GM23248 (cell line): ENCODE results near the gene PIK3C2B. TPM values are rescaled to one million over a fixed set of nuclear protein-coding genes. Genes with fewer than 3 reads are reported as not detected.

ENCODE experiments used
- DNase-seq: peaks from one replicate; pipeline ENCODE4 v3.0.0-alpha.2; 2015
- H2AFZ ChIP-seq: fragments of 200-600 bp; sonication (generic); 2 replicates; pipeline ENCODE4 v1.6.1; 2016; ENCODE audit warnings: antibody characterized with exemption
- H3F3A ChIP-seq: fragments of 200-600 bp; sonication (generic); 2 replicates; pipeline ENCODE4 v1.6.1; 2016; ENCODE audit warnings: mild to moderate bottlenecking, antibody characterized with exemption, mixed run types; ENCODE audit not compliant: insufficient read depth
- H3K27ac ChIP-seq: fragments of 200-600 bp; sonication (generic); 2 replicates; pipeline ENCODE4 v1.5.1; 2016; ENCODE audit warnings: mild to moderate bottlenecking
- H3K27me3 ChIP-seq: fragments of 200-600 bp; sonication (generic); replicated peaks from 2 replicates; pipeline ENCODE4 v1.6.1; 2016; ENCODE audit warnings: mild to moderate bottlenecking; ENCODE audit not compliant: insufficient read depth
- H3K36me3 ChIP-seq: fragments of 200-600 bp; sonication (generic); 2 replicates; pipeline ENCODE4 v1.6.1; 2016; ENCODE audit warnings: low read depth, mild to moderate bottlenecking
- H3K4me1 ChIP-seq: fragments of 200-600 bp; sonication (generic); 2 replicates; pipeline ENCODE4 v1.6.1; 2016; ENCODE audit warnings: mild to moderate bottlenecking; ENCODE audit not compliant: insufficient read depth
- H3K4me2 ChIP-seq: fragments of 200-600 bp; sonication (generic); one replicate; pipeline ENCODE4 v1.6.1; 2016; ENCODE audit warnings: mild to moderate bottlenecking; ENCODE audit not compliant: unreplicated experiment
- H3K4me3 ChIP-seq: fragments of 200-600 bp; sonication (generic); 2 replicates; pipeline ENCODE4 v1.5.1; 2016; ENCODE audit warnings: mild to moderate bottlenecking
- H3K79me2 ChIP-seq: fragments of 200-600 bp; sonication (generic); 2 replicates; pipeline ENCODE4 v1.6.1; 2016; ENCODE audit warnings: mild to moderate bottlenecking; ENCODE audit not compliant: insufficient read depth
- H3K9ac ChIP-seq: fragments of 200-600 bp; sonication (generic); 2 replicates; pipeline ENCODE4 v1.6.1; 2016; ENCODE audit warnings: mild to moderate bottlenecking
- H3K9me2 ChIP-seq: fragments of 200-600 bp; sonication (generic); 2 replicates; pipeline ENCODE4 v1.6.1; 2016; ENCODE audit warnings: mixed run types, mild to moderate bottlenecking, moderate library complexity; ENCODE audit not compliant: insufficient read depth
- H3K9me3 ChIP-seq: fragments of 200-600 bp; sonication (generic); one replicate; pipeline ENCODE4 v1.6.1; 2017; ENCODE audit warnings: low read depth
- H4K20me1 ChIP-seq: fragments of 200-600 bp; sonication (generic); 2 replicates; pipeline ENCODE4 v1.6.0; 2016; ENCODE audit not compliant: insufficient read depth
- EZH2 ChIP-seq: fragments of 200-600 bp; sonication (generic); IDR thresholded peaks from 2 replicates; pipeline ENCODE4 v1.6.1; 2018; ENCODE audit warnings: antibody characterized with exemption, mild to moderate bottlenecking; ENCODE audit not compliant: insufficient read depth, poor library complexity, severe bottlenecking
- EZH2phosphoT487 ChIP-seq: fragments of 200-600 bp; sonication (generic); IDR thresholded peaks from 2 replicates; pipeline ENCODE4 v1.6.1; 2018; ENCODE audit warnings: antibody characterized with exemption, moderate library complexity, mild to moderate bottlenecking, low read depth; ENCODE audit not compliant: insufficient read depth
- WGBS, 2 experiments: methylation state at CpG; one replicate each; pipeline ENCODE4 v1.1.6; 2015 to 2017; ENCODE audit warnings: low lambda C conversion rate in 2 of 2, low coverage in 1 of 2; ENCODE audit errors: missing lambda C conversion rate in 2 of 2; 5-methylcytosine and 5-hydroxymethylcytosine counted together
- in situ Hi-C: fragments of 300-500 bp; cut with MboI; formaldehyde crosslinking; loops from 2 replicates; pipeline ENCODE4 v1.15.0; 2020
- polyA plus RNA-seq: library from polyadenylated mRNA; unstranded; fragments of >200 nt; fragmentation: Nextera tagmentation; extraction: Ambion mirVana; gene quantifications from 2 replicates; pipeline ENCODE4 v1.2.1, GENCODE V29; 2016
- total RNA-seq: library from RNA; depleted of rRNA; stranded (reverse); fragments of >200 nt; shearing (Covaris generic); gene quantifications from 2 replicates; pipeline ENCODE4 v1.2.3, GENCODE V29; 2014

Gene PIK3C2B
- total and polyA plus RNA-seq, 2 experiments from 2014 or later = 0.20 to 0.76 TPM

DNA sequence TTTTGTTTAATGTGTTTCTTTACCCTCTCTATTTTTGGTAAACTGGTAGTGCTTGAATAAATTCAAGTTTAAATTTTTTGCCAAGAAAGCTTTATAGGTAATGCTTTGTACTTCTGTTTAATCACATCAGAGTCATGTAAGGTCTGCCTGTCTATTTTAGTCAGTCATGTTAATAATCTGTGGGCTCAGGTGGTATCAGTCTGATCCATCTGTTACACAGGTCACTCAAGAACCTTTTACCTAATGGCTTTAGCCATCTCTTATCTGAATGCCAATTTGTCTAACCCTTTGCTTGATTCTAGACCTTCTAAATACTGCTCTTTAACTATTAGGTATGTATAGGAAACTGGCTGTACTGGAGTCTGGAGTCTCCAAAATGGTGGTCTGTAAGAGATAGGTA is 38.2 kb upstream of the PIK3C2B start:
- TF ChIP-seq EZH2 (no peak), EZH2phosphoT487 (no peak)
- H3K4me3 ChIP-seq = no peak overlapping the region
- no peaks in the 10 kb centered on the region for H3K4me1 ChIP-seq
- H3K79me2 ChIP-seq = peaks cover 5% of the 10 kb centered on the region; the same call in 1 of the 2 replicates
- H3F3A ChIP-seq = no peaks in the 10 kb centered on the region
- no peak overlapping the region for H3K27ac ChIP-seq
- in situ Hi-C loops = no loop called here
- no peak overlapping the region for H3K4me2 ChIP-seq
- DNase-seq = no peak
- peaks cover 36% of the 10 kb centered on the region for H3K36me3 ChIP-seq
- no peak overlapping the region for H3K9ac ChIP-seq
- H3K9me2 ChIP-seq = no peaks in the 10 kb centered on the region
- no peaks in the 10 kb centered on the region for H3K9me3 ChIP-seq
- no peaks in the 10 kb centered on the region for H4K20me1 ChIP-seq
- H3K27me3 ChIP-seq = no peaks in the 10 kb centered on the region
- H2AFZ ChIP-seq = no peak overlapping the region

GRCh38 chr1:204530932-204531331 is 36.3 kb upstream of the PIK3C2B start:
- H3K27me3 ChIP-seq = no peaks in the 10 kb centered on the region
- no peaks in the 10 kb centered on the region for H3F3A ChIP-seq
- H3K4me2 ChIP-seq = no peak overlapping the region
- no peaks in the 10 kb centered on the region for H3K4me1 ChIP-seq
- no peak for DNase-seq
- H3K79me2 ChIP-seq = peaks cover 11% of the 10 kb centered on the region
- TF ChIP-seq EZH2 (no peak), EZH2phosphoT487 (no peak)
- no peaks in the 10 kb centered on the region for H4K20me1 ChIP-seq
- no peaks in the 10 kb centered on the region for H3K9me2 ChIP-seq
- no peak overlapping the region for H3K4me3 ChIP-seq
- H3K27ac ChIP-seq = no peak overlapping the region
- H3K9me3 ChIP-seq = no peaks in the 10 kb centered on the region
- H2AFZ ChIP-seq = no peak overlapping the region
- WGBS, 2 experiments = 100% methylated on average over 1 of the region's 1 CpG
- in situ Hi-C loops = no loop called here
- no peak overlapping the region for H3K9ac ChIP-seq
- peaks cover 49% of the 10 kb centered on the region for H3K36me3 ChIP-seq

DNA sequence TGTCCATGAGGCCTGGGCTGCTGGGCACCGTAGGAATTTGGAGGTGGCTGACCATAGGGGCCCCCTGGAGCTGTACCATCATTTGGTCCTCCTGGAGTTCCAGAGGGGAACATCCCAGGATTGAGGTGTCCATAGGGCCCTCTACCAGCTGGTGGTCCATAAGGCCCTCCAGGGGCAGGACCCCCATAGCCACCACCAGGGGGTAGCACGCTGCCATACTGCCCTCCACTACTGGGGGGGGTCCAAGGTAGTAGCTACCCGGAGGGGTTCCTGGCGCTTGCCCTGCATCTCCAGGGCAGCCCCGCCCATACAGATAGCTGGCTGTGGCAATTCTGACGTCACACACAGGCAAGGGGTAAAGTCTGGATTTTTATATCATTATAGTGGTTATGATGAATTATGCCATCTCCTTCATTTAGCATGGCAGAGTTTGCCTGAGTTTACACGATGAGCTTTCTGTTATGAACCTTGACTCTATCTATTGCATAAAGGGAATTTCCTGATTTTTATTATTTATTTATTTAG is 34.8 kb upstream of the PIK3C2B start:
- Histone ChIP-seq H3K9me3 (no peaks in the 10 kb centered on the region), H3K9ac (no peak overlapping the region), H3K4me1 (no peaks in the 10 kb centered on the region), H4K20me1 (no peaks in the 10 kb centered on the region), H3K9me2 (no peaks in the 10 kb centered on the region), H3F3A (no peaks in the 10 kb centered on the region), H3K4me3 (no peak overlapping the region), H3K27me3 (no peaks in the 10 kb centered on the region), H2AFZ (no peak overlapping the region), H3K4me2 (no peak overlapping the region), H3K36me3 (peaks cover 50% of the 10 kb centered on the region), H3K79me2 (peaks cover 22% of the 10 kb centered on the region), H3K27ac (no peak overlapping the region)
- 83 to 84% methylated on average over 7 of the region's 7 CpGs for WGBS, 2 experiments
- no peak for TF ChIP-seq EZH2
- TF ChIP-seq EZH2phosphoT487 = no peak
- DNase-seq = no peak
- in situ Hi-C loops = no loop called here

DNA sequence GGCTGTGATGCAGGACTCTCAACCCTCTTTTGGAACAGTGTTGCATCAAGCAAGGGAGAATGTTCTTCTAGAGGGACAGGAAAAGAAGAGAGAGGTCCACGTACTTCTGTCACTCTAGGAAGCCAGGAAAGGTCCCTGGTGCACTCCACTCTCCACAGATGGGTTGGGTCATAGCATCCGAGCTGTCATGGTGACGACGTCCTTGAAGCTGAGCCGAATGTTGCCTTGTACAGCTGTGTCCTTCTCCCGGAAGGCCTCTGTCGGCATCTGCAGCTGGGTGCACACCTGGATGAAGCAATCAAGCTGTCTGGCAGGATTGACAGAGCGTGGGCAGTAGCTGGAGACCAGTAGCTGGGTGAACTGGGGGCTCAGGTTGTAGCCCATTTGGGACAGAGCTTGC is 34.1 kb upstream of the PIK3C2B start:
- no peak for DNase-seq
- Histone ChIP-seq H3K9ac (no peak overlapping the region), H3K36me3 (peaks cover 53% of the 10 kb centered on the region), H3K79me2 (peaks cover 28% of the 10 kb centered on the region), H3F3A (no peaks in the 10 kb centered on the region), H3K9me3 (no peaks in the 10 kb centered on the region), H3K9me2 (no peaks in the 10 kb centered on the region), H3K4me3 (no peak overlapping the region), H3K4me1 (no peaks in the 10 kb centered on the region), H3K4me2 (no peak overlapping the region), H2AFZ (no peak overlapping the region), H3K27ac (no peak overlapping the region), H4K20me1 (no peaks in the 10 kb centered on the region), H3K27me3 (no peaks in the 10 kb centered on the region)
- 90 to 93% methylated on average over 8 of the region's 8 CpGs for WGBS, 2 experiments
- TF ChIP-seq EZH2 (no peak), EZH2phosphoT487 (no peak)
- in situ Hi-C loops = no loop called here

DNA sequence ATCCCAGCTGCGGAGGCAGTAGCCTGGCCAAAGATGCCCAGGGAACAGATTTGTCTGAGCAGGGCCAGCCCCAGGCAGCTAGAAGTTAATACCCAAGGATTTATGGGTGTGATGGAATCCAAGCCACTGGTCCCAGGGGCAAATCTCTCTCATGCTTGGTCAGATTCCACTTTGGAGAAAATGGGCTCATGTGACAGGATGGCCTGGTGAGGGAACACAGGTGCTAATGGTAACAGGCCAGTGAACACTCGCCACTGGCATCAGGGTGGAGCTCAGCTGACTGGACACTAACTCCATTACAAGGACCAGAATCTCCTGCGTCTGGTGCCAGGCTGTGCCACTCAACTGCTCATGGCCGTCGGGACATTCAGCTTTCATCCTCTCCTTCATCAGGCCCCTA is 33.6 kb upstream of the PIK3C2B start:
- in situ Hi-C loops = no loop called here
- no peak overlapping the region for H3K4me2 ChIP-seq
- H3F3A ChIP-seq = no peaks in the 10 kb centered on the region
- no peak overlapping the region for H2AFZ ChIP-seq
- 93 to 96% methylated on average over 5 of the region's 5 CpGs for WGBS, 2 experiments
- H3K4me1 ChIP-seq = no peaks in the 10 kb centered on the region
- DNase-seq = no peak
- no peaks in the 10 kb centered on the region for H3K9me3 ChIP-seq
- no peaks in the 10 kb centered on the region for H3K9me2 ChIP-seq
- H3K36me3 ChIP-seq = peaks cover 53% of the 10 kb centered on the region
- no peak overlapping the region for H3K9ac ChIP-seq
- H3K27me3 ChIP-seq = no peaks in the 10 kb centered on the region
- no peak overlapping the region for H3K4me3 ChIP-seq
- no peak overlapping the region for H3K27ac ChIP-seq
- no peak for TF ChIP-seq EZH2
- no peaks in the 10 kb centered on the region for H4K20me1 ChIP-seq
- peaks cover 32% of the 10 kb centered on the region for H3K79me2 ChIP-seq
